Measurements from ENCODE around the gene ZNF202. TPM values are rescaled to one million over a fixed set of nuclear protein-coding genes. Genes with fewer than 3 reads are reported as not detected.
A peak's percentile ranks its signal among the peaks of the same experiment; 100 is the strongest.
"Not testable (repeated sequence)": the region's sequence is repeated elsewhere in the genome, so short reads cannot be mapped to it uniquely, and the experiment has no call there.

Gene ZNF202
- total RNA-seq, 1 donor from 2014 or later, result 10.5 TPM

- Histone ChIP-seq H3K4me3 (ENCODE audit: low read depth, low read length) (no peak overlapping the region), H3K27me3 (ENCODE audit: control insufficient read depth, insufficient read depth, low read length) (no peaks in the 10 kb centered on the region), H3K36me3 (ENCODE audit: control insufficient read depth, insufficient read depth, low read length) (no peaks in the 10 kb centered on the region)
- TF ChIP-seq CTCF (IDR thresholded peaks at IDR 0.05; ENCODE audit: insufficient read depth, low read length, poor library complexity, severe bottlenecking), result no peak
- DNase-seq (ENCODE audit: low read depth), result no peak
Observed at GRCh38 chr11:123718469-123718868, 23.0 kb downstream of the ZNF202 start.

- no peaks in the 10 kb centered on the region for H3K36me3 ChIP-seq (ENCODE audit: control insufficient read depth, insufficient read depth, low read length)
- DNase-seq (ENCODE audit: low read depth), result no peak
- no peak overlapping the region for H3K4me3 ChIP-seq (ENCODE audit: low read depth, low read length)
- TF ChIP-seq CTCF (IDR thresholded peaks at IDR 0.05; ENCODE audit: insufficient read depth, low read length, poor library complexity, severe bottlenecking), result no peak
- H3K27me3 ChIP-seq (ENCODE audit: control insufficient read depth, insufficient read depth, low read length), result no peaks in the 10 kb centered on the region
Observed at GRCh38 chr11:123718063-123718462, 23.4 kb downstream of the ZNF202 start.

- not testable (repeated sequence) for H3K4me3 ChIP-seq (ENCODE audit: low read depth, low read length); DNase-seq (ENCODE audit: low read depth); H3K36me3 ChIP-seq (ENCODE audit: control insufficient read depth, insufficient read depth, low read length); H3K27me3 ChIP-seq (ENCODE audit: control insufficient read depth, insufficient read depth, low read length)
Observed at GRCh38 chr11:123712627-123713026, 28.8 kb downstream of the ZNF202 start.

GRCh38 chr11:123707606-123708205 lies 33.8 kb downstream of the ZNF202 start:
- no peaks in the 10 kb centered on the region for H3K36me3 ChIP-seq (ENCODE audit: control insufficient read depth, insufficient read depth, low read length)
- DNase-seq (ENCODE audit: low read depth), result peak; percentile 16

GRCh38 chr11:123707206-123707605 lies 34.3 kb downstream of the ZNF202 start:
- Histone ChIP-seq H3K36me3 (ENCODE audit: control insufficient read depth, insufficient read depth, low read length) (no peaks in the 10 kb centered on the region), H3K27me3 (ENCODE audit: control insufficient read depth, insufficient read depth, low read length) (peaks cover 4% of the 10 kb centered on the region), H3K4me3 (ENCODE audit: low read depth, low read length) (no peak overlapping the region)
- TF ChIP-seq CTCF (IDR thresholded peaks at IDR 0.05; ENCODE audit: insufficient read depth, low read length, poor library complexity, severe bottlenecking), result no peak
- DNase-seq (ENCODE audit: low read depth), result no peak

More at GRCh38 chr11:123707606-123708205, 33.8 kb downstream of the ZNF202 start:
- peak; percentile 74 for TF ChIP-seq CTCF (IDR thresholded peaks at IDR 0.05; ENCODE audit: insufficient read depth, low read length, poor library complexity, severe bottlenecking)
- Histone ChIP-seq H3K27me3 (ENCODE audit: control insufficient read depth, insufficient read depth, low read length) (peaks cover 4% of the 10 kb centered on the region), H3K4me3 (ENCODE audit: low read depth, low read length) (no peak overlapping the region)

- DNase-seq (ENCODE audit: low read depth), result no peak
- TF ChIP-seq CTCF (IDR thresholded peaks at IDR 0.05; ENCODE audit: insufficient read depth, low read length, poor library complexity, severe bottlenecking), result no peak
- Histone ChIP-seq H3K4me3 (ENCODE audit: low read depth, low read length) (no peak overlapping the region), H3K27me3 (ENCODE audit: control insufficient read depth, insufficient read depth, low read length) (no peaks in the 10 kb centered on the region), H3K36me3 (ENCODE audit: control insufficient read depth, insufficient read depth, low read length) (no peaks in the 10 kb centered on the region)
Observed at GRCh38 chr11:123704341-123704740, 37.1 kb downstream of the ZNF202 start.

Data from kidney epithelial cell (primary cell).